ENCODE data around the gene MYBPC2.
"Not testable (repeated sequence)": the region's sequence is repeated elsewhere in the genome, so short reads cannot be mapped to it uniquely, and the experiment has no call there.

Gene MYBPC2

DNA sequence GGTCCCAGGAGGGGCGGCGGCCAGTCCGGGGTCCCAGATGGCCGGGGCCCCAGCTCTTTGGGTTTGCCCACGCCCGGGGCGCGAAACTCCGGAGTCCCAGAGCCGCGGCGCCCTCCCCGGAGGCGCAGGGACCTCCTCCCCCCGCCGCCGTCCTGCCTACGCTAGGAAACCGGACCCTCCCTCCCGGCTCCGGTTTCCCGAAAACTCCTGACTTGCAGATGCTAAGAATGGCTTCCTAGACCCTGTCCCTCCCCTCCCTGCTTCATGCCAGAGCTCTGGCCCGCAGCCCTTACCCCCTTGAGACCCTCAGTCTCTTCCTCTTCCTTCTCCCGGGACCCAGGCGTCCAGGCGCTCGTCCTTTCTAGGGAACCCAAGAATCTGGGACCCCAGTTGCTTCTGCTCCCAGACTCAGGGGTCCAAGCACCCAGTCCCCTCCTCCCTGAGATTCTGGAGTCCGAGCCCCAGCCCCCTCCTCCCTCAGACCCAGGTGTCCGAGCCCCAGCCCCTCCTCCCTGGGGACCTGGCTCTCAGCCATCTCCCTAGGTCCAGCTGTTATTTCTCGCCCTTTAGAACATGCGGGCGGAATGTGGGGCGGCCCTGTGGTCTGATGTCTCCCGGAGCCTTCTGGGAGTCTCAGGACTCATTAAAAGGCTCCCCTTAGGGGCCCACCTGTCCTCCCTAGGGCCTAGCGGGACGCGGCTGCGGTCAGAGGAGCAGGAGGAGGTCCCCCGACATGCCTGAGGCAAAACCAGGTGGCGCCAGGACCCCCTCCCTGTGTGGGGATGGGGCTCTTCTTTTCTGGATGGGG is at the start of gene MYBPC2:
Gene MYBPC2, plus strand, starts transcription at position 672 of the 808 bp plus-strand sequence. Its CDS starts 62 bp downstream, at position 734.
- no peak for DNase-seq (ENCODE audit: low read depth)

DNA sequence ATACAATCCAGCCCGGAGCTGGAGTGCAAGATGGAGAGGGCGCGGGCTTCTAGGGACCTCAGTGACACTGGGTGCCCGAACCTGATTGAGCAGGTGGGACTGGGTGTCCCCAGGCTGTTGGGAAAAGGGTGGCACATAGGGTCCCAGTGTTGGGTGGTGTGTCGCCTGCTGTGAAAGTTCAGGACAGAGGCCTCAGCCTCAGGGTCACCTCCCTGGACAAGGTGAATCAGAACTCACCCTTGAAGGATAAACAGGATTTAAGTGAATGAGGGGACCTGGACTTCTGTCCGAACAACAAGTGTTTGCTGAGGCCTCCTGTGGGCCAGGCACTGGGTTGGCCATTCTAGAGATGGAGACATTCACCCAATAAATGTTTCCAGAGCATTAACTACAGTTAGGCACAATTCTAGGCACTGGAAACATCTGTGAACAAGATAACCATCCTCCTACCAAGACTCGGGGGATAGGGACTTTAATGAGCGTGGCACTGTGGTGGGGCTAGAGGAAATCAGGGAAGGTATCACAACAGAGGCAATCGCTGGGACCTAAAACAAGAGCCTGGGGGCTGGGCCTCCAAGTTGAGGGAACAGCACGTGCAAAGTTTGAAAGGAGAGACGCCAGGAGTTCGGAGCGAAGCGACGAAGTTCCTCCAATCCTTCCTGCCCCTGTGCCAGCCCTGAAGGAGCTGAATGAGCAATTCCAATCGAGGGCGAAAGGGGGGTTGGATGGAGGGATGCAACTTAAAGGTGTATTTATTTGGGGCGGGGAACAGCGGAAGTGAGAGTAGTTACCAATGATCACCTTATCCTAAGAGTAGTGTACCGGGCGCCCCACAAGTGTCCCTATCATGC is 49.5 kb upstream of the MYBPC2 start:
- DNase-seq (ENCODE audit: low read depth), result no peak

DNA sequence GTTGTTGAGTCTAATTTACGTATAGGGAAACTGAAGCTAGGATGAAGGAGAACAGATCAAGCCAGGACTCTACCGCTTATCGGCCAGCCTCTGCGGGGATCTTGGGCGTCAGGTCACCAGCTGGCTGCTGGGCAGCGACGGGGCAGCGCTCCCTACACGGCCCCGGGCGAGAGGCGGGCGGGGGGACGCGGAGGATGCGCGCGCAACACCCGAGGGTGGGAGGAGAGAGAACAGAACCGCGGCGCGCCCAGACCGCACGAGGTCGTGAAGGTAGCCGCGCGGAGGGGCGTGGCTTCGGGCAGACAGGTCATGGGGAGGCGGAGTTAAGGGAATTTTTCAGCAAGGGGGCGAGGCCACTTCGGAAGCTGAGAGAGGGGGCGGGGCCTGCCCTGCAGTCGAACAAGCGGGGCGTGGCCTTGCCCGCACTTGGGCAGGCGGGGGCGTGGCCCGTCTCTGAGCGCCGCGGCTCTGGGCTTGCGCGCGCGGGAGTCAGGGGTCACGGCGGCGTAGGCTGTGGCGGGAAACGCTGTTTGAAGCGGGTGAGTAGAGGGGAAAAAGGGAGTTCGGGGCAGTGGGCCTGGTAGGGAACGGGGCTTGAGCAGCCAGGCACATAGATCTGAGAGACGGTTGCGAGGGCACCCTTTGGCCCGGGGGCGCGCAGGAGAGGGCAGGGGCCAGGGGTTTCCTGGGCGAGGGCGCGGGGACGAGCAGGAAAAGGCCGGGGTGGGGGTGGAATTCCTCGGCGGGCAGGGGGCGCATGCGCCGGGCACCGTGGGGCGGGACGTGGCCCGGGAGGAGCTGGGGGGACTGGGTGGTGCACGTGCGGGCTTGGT is 48.6 kb upstream of the MYBPC2 start, which contains the start of gene POLD1:
Gene POLD1, plus strand, starts transcription at position 496 of the 833 bp plus-strand sequence. CDS start 14,505 bp downstream, outside the sequence.
- DNase-seq (ENCODE audit: low read depth), result peak; percentile 87

DNA sequence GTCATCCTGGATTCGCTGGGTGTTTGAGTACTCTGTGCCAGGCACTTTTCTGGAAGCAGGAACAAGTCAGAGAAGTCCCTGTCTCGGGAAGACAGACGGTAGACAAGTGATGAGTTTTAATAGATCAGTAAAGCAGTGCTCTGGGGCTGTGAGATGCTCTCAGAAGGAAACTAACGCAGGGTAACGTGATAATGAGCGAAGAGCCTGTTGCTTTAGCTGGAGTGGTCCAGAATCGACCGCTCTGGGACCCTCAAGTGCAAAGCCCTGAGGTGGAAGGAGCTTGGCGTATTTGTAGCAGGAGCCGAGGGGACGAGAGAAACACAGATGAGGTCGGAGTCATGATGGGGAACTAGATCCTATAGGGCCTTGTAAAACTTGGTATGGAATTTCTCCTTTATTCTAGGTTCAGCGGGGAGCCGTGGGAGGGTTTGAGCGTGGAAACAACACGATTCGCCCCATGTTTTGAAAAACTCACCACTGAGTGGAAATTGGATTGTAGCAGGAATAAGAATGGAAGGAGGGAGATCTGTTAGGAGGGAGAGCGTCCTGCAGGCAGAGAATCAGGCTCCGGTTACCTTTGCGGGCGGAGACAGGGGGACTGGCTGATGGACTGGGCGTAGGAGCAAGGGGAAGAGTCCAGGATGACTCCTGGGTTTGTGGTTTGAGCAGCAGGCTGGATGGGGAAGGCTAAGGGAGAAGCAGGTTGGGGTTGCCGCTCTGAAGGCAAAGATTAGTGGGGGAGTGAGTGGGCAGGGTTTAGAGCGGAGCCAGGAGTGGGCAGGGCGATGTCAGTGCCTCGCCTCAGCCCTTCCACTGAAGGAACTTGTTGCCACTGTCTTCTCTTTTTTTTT is 47.8 kb upstream of the MYBPC2 start:
- DNase-seq (ENCODE audit: low read depth), result peak; percentile 11

DNA sequence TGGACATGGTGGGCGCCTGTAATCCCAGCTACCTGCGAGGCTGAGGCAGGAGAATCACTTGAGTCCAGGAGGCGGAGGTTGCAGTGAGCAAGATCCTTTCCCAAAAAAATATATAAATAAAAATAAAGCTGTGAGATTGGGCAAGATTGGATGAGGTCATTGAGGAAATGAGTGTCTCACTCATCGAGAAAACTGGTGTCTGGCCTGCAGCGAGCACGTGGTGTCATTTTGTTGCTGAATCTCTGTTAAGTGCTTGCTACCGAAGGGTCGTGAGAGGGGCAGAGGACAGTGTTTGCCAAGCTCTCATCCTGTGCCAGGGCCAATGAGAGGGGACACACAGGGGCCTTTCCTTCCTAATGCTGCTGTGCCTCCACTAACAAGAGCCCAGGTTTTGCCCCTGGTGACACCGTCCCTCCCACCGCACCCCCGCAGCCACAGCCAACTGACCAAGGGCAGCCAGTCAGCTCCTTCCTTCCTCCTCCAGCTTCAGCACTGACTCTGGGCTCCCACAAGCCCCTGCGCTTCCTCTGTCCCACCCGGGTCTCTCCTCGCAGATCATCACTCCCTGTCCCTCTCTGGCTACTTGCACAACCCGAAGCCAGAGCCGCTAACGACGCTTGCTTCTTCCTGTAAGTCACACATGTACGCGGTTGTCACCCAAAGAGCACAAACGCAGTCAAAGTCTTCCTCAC is 45.4 kb upstream of the MYBPC2 start:
- DNase-seq (ENCODE audit: low read depth), result no peak

DNA sequence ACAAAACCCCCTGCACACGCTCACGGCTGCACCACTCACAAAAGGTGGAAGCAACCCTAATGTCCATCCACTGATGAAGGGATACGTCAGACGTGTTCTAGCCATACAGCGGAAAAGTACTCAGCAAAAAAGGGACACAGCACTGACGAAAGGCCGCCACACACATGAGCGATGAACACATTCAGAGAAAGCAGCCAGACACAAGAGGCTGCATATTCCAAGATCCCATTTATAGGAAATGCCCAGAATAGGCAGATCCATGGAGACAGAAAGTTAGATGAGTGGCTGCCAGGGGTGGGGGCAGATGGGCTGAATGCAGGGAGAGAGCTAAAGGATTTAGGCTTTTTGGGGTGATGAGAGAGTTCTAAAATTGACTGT is 44.8 kb upstream of the MYBPC2 start:
- no peak for DNase-seq (ENCODE audit: low read depth)

DNA sequence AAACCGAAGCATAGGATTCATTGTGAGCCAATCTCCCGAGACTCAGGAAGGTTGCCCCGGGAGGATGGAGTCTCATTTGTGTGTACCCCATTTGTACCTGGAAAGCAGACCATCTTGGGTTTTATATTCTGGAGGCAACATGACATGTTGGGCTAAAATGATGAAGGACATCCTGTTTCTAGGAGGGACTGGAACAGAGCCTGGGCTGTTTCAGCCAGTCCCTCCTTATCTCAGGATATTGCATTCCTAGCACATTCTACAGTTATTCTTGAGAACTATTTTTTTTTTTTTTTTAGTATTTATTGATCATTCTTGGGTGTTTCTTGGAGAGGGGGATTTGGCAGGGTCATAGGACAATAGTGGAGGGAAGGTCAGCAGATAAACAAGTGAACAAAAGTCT is 42.4 kb upstream of the MYBPC2 start:
- not testable (repeated sequence) for DNase-seq (ENCODE audit: low read depth)

DNA sequence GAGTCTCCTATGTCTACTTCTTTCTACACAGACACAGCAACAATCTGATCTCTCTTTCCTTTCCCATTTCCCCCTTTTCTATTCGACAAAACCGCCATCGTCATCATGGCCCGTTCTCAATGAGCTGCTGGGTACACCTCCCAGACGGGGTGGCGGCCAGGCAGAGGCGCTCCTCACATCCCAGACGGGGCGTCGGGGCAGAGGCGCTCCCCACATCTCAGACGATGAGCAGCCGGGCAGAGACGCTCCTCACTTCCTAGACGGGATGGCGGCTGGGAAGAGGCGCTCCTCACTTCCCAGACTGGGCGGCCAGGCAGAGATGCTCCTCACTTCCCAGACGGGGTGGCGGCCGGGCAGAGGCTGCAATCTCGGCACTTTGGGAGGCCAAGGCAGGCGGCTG is 41.7 kb upstream of the MYBPC2 start:
- not testable (repeated sequence) for DNase-seq (ENCODE audit: low read depth)

DNA sequence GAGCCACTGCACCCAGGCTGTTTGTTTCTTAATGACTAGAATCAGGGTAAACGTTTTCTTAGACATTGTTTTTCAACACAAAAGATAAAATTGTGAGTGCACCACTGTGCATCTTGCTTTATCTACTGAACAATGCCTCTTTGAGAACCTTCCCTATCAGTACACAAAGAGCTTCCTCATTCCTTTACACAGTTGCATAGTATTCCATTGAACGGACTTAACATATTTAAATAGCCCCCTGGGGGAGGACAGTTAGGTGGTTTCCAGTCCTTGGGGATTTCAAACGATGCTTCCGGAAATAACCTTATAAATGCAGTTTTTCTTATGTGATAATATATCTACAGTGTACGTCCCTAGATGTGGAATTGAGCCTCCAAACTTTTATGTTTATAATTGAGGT is 39.9 kb upstream of the MYBPC2 start:
- DNase-seq (ENCODE audit: low read depth), result no peak

DNA sequence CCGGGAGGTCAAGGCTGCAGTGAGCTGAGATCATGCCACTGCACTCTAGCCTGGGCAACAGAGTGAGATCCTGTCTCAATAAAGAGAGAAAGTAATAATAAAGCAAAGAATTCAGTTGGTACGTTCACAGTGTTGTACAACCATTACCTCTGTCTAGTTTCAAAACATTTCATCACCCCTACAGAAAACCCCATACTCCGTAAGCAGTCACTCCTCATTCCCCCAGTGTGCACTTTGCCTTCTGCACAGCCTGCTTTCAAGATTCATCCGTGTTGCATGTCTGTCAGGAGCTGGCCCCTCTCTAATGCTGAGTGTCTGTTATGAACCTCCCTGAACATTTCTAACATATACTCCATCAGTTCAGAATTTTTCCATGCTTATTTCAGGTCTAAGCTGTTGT is 39.1 kb upstream of the MYBPC2 start:
- DNase-seq (ENCODE audit: low read depth), result no peak

DNA sequence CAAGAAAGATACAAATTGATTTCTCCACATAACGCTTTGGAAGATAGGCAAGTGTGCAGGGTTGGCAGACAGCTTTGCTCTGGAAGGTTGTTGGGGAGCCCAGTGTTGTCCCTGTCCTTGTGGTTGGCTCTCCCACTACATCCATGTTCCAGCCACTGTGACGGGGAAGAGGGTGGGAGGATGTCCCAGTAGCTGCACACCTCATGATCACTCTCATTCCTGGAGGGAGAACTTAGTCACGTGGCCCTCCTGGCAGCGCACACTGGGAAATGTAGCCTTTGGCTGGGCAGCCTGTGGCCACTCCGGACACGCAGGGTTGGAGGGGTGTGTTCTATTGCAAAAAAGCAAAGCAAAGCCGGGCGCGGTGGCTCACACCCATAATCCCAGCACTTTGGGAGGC is 38.7 kb upstream of the MYBPC2 start:
- no peak for DNase-seq (ENCODE audit: low read depth)

DNA sequence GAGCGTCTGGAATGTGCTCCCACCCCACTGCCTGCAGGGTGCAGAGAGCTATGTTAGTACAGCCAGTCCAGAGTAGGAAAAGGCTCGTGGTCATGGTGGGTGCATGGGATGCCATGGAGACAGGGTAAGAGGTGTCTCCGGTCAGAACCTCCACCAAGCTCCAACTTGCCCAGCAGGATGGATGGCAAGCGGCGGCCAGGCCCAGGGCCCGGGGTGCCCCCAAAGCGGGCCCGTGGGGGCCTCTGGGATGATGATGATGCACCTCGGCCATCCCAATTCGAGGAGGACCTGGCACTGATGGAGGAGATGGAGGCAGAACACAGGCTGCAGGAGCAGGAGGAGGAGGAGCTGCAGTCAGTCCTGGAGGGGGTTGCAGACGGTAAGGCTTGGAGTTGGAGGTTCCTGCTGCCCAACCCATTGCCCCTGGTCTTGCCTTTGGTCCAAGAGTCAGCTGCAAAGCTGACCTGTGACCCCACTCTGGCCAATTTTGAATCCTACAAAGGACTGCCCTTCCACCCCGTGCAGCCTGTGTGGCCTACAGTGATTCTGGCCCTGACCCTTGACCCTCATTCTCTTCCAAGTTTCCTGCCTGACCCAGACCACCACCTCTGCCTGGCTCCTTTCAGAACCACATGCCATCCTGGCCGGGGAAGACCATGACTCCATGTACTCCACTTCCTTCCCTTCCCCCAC is 33.9 kb upstream of the MYBPC2 start:
- DNase-seq (ENCODE audit: low read depth), result no peak

DNA sequence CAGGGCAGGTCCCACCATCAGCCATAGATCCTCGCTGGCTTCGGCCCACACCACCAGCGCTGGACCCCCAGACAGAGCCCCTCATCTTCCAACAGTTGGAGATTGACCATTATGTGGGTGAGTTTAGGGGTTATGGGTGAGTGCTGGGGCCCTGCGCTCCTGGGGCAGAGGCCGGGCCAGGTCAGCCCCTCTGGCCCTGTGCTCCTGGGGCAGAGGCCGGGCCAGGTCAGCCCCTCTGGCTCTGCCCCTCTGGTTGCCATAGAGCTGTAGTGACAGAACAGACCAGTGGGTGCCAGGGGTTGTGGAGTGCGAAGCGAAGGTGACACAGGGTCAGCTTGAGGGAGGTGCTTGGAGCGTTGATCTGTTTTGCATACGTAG is 33.3 kb upstream of the MYBPC2 start:
- no peak for DNase-seq (ENCODE audit: low read depth)

DNA sequence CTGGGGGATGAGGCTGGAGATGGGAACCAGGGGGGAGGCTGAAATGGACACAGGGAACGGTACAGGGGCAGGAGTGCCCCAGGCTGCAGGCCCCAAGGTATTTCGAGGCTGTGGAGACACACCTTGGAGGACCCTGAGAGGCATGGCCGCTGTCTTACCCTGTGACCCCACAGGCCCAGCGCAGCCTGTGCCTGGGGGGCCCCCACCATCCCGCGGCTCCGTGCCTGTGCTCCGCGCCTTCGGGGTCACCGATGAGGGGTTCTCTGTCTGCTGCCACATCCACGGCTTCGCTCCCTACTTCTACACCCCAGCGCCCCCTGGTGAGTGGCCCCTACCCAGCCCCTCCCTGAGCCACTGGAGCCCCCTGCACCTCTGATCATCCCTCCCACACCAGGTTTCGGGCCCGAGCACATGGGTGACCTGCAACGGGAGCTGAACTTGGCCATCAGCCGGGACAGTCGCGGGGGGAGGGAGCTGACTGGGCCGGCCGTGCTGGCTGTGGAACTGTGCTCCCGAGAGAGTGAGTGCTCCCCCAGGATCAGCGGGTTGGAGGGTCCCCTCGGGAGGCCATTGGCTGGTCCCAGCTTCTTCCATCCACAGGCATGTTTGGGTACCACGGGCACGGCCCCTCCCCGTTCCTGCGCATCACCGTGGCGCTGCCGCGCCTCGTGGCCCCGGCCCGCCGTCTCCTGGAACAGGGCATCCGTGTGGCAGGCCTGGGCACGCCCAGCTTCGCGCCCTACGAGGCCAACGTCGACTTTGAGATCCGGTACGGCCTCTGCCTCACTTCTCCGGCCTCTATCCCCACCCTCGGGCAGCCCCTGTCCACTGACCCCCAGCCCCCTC is 30.9 kb upstream of the MYBPC2 start:
- DNase-seq (ENCODE audit: low read depth), result no peak

DNA sequence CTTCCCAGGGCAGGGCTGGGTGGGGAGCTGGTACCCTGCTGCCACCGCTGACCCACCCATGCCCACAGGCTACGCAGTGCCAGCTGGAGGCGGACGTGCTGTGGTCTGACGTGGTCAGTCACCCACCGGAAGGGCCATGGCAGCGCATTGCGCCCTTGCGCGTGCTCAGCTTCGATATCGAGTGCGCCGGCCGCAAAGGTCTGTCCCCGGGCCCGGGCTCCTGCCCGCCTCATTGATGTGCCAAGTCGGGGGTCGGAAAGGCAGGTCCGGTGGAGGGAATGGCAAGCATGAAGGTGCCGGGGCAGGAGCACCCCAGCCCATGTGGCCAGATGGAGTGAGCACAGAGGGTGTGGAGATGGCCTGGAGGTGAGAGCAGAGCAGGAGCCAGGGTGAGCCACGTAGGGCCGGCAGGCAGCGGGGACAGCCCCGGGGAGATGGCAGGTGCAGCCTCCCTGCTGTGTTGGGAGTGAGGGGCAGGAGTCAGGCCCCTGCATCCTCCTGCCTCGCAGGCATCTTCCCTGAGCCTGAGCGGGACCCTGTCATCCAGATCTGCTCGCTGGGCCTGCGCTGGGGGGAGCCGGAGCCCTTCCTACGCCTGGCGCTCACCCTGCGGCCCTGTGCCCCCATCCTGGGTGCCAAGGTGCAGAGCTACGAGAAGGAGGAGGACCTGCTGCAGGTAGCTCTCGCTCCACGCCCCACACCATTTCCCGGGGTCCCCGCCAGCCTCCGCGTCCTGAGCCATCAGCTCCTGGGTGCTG is 30.0 kb upstream of the MYBPC2 start:
- DNase-seq (ENCODE audit: low read depth), result no peak

DNA sequence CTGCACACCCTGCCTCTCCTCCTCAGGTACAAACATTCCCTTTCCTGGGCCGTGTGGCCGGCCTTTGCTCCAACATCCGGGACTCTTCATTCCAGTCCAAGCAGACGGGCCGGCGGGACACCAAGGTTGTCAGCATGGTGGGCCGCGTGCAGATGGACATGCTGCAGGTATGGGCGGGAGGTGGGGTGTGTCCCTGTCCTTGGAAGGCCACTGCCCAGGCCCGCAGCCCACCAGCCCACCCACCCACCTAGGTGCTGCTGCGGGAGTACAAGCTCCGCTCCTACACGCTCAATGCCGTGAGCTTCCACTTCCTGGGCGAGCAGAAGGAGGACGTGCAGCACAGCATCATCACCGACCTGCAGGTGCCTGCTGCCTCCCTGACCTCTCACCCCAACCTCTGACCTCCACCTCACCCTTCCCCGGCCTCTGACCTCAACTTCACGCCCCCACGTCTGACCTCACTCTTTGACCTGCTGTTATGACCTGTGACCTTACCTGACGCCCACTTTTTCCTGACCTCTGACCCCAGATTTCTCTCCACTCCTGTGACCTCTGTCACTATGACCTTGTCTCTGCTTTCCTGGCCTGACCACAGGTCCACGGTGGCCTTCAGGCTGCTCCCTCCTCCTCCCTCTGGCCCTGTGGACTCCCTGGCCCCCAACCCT is 26.4 kb upstream of the MYBPC2 start:
- no peak for DNase-seq (ENCODE audit: low read depth)

DNA sequence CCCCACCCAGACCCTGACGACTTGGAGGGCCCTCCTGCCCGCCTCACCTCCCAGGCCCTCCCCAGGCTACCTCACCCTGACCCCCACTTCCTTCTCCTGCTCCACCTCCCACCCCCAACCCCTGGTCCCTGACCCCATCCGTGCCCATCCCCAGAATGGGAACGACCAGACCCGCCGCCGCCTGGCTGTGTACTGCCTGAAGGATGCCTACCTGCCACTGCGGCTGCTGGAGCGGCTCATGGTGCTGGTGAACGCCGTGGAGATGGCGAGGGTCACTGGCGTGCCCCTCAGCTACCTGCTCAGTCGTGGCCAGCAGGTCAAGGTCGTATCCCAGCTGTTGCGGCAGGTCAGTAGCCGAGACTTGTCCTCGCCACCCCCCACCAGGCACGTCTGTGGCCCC is 25.9 kb upstream of the MYBPC2 start:
- no peak for DNase-seq (ENCODE audit: low read depth)

DNA sequence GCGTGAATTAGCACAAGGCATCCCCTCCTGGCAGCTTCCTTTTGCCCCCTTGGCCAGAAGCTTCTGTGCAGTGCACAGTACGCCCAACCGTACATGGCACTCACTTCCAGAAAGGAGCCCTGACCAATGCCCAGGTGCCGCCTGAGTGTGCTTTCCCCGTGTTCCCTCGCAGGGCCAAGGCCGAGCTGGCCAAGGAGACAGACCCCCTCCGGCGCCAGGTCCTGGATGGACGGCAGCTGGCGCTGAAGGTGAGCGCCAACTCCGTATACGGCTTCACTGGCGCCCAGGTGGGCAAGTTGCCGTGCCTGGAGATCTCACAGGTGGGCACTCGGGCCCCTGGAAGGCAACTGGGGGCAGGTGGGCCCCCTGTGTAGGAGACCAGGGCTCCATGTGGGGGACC is 23.3 kb upstream of the MYBPC2 start:
- no peak for DNase-seq (ENCODE audit: low read depth)

Measured in HS-27A (cell line).